SK-N-SH (cell line): ENCODE measurements around the gene SPRY1. TPM values are rescaled to one million over a fixed set of nuclear protein-coding genes. Genes with fewer than 3 reads are reported as not detected.

Experiments used
- CTCF ChIA-PET: fragments of 300-600, 350-600 bp; formaldehyde crosslinking; extraction: SDS; loops from one replicate; lab custom pipeline; 2021; lab: Yijun Ruan, JAX
- POLR2A ChIA-PET: fragments of 350-600 bp; sonication (Branson Sonifier 250); formaldehyde crosslinking; extraction: SDS; loops from one replicate; lab custom pipeline; 2020; ENCODE audit warnings: antibody characterized with exemption, inconsistent platforms; lab: Yijun Ruan, JAX
- DNase-seq: peaks from one replicate; pipeline ENCODE4 v3.0.0; 2012
- H2AFZ ChIP-seq: fragments of 200-600 bp; sonication (generic); 2 replicates; pipeline ENCODE4 v1.8.1; 2016; ENCODE audit warnings: antibody characterized with exemption, mild to moderate bottlenecking, low read depth
- H3F3A ChIP-seq: fragments of 200-600 bp; sonication (generic); replicated peaks from 2 replicates; pipeline ENCODE3; 2016; ENCODE audit warnings: antibody characterized with exemption, mild to moderate bottlenecking; ENCODE audit not compliant: insufficient read depth
- H3K27ac ChIP-seq, 2 experiments: fragments of 200-500 bp in 1 of 2; fragments of 200-600 bp in 1 of 2; sonication (Bioruptor generic) in 1 of 2; sonication (generic), shearing (Covaris generic) in 1 of 2; 2 replicates each; pipeline versions ENCODE4 v1.5.1 to v1.6.1; 2014 to 2016; ENCODE audit warnings: low read depth in 2 of 2, inconsistent platforms in 1 of 2, low read length in 1 of 2, mild to moderate bottlenecking in 1 of 2, mixed read lengths in 1 of 2
- H3K27me3 ChIP-seq: fragments of 200-600 bp; sonication (generic), shearing (Covaris generic); 2 replicates; pipeline ENCODE4 v1.6.1; 2016; ENCODE audit warnings: mixed run types; ENCODE audit not compliant: insufficient read depth
- H3K36me3 ChIP-seq, 2 experiments: fragments of 200-500 bp in 1 of 2; fragments of 200-600 bp in 1 of 2; sonication (Bioruptor generic) in 1 of 2; sonication (generic) in 1 of 2; replicated peaks in 1 of 2; 2 replicates each; pipeline versions ENCODE3 to v1.5.1; 2014 to 2016; ENCODE audit warnings: low read length in 1 of 2, mild to moderate bottlenecking in 1 of 2; ENCODE audit not compliant: insufficient read depth in 2 of 2, control insufficient read depth in 1 of 2
- H3K4me1 ChIP-seq, 2 experiments: fragments of 200-500 bp in 1 of 2; fragments of 200-600 bp in 1 of 2; sonication (Bioruptor generic) in 1 of 2; sonication (generic), shearing (Covaris generic) in 1 of 2; 2 replicates each; pipeline versions ENCODE4 v1.5.1 to v1.6.1; 2014 to 2016; ENCODE audit warnings: low read depth in 1 of 2, low read length in 1 of 2, mixed run types in 1 of 2; ENCODE audit not compliant: insufficient read depth in 2 of 2, control insufficient read depth in 1 of 2
- H3K4me2 ChIP-seq: fragments of 200-600 bp; sonication (generic), shearing (Covaris generic); 2 replicates; pipeline ENCODE4 v1.6.1; 2017; ENCODE audit warnings: mixed run types
- H3K4me3 ChIP-seq, 2 experiments: fragments of 200-500 bp in 1 of 2; fragments of 200-600 bp in 1 of 2; sonication (Bioruptor generic) in 1 of 2; sonication (generic), shearing (Covaris generic) in 1 of 2; 2 replicates each; pipeline versions ENCODE4 v1.5.1 to v1.8.1; 2014 to 2016; ENCODE audit warnings: low read depth in 2 of 2, inconsistent platforms in 1 of 2, low read length in 1 of 2, mild to moderate bottlenecking in 1 of 2, mixed read lengths in 1 of 2, moderate library complexity in 1 of 2
- H3K79me2 ChIP-seq: fragments of 200-600 bp; sonication (generic); 2 replicates; pipeline ENCODE4 v1.8.1; 2017; ENCODE audit warnings: mild to moderate bottlenecking; ENCODE audit not compliant: insufficient read depth
- H3K9ac ChIP-seq: fragments of 200-600 bp; sonication (generic); 2 replicates; pipeline ENCODE4 v1.6.1; 2017; ENCODE audit warnings: mixed run types
- H3K9me2 ChIP-seq: fragments of 200-600 bp; sonication (generic); 2 replicates; pipeline ENCODE4 v1.6.1; 2017; ENCODE audit warnings: mixed run types
- H3K9me3 ChIP-seq: fragments of 200-600 bp; sonication (generic); 2 replicates; pipeline ENCODE4 v1.6.1; 2017; ENCODE audit warnings: mixed run types, mild to moderate bottlenecking, moderate library complexity
- H4K20me1 ChIP-seq: fragments of 200-600 bp; sonication (generic); 2 replicates; pipeline ENCODE4 v1.6.1; 2017; ENCODE audit warnings: mild to moderate bottlenecking, mixed run types; ENCODE audit not compliant: insufficient read depth
- CHD2 ChIP-seq: fragments of 150-350 bp; IDR thresholded peaks from 2 replicates; pipeline ENCODE4 v1.6.1; 2018; ENCODE audit warnings: low read length; ENCODE audit not compliant: partially characterized antibody
- CTCF ChIP-seq: fragments of 200-600 bp; sonication (generic); IDR thresholded peaks from 2 replicates; pipeline ENCODE4 v1.6.1; 2017; ENCODE audit warnings: antibody characterized with exemption, mild to moderate bottlenecking, moderate library complexity
- EP300 ChIP-seq, 2 experiments: IDR thresholded peaks; 2 replicates each; pipeline versions ENCODE4 v1.4.0 to v1.6.1; 2012; ENCODE audit warnings: borderline replicate concordance in 1 of 2, low read depth in 1 of 2, low read length in 1 of 2
- FOXJ3 ChIP-seq: sonication (generic); formaldehyde crosslinking; IDR thresholded peaks from 2 replicates; pipeline ENCODE4 v1.5.1; 2020; ENCODE audit warnings: mild to moderate bottlenecking, missing genetic modification reagents
- GABPA ChIP-seq: IDR thresholded peaks from 2 replicates; pipeline ENCODE4 v1.4.0; 2012; ENCODE audit warnings: low read depth, mild to moderate bottlenecking
- GATA2 ChIP-seq: sonication (generic); formaldehyde crosslinking; IDR thresholded peaks from 2 replicates; pipeline ENCODE4 v1.5.0; 2020; ENCODE audit warnings: mild to moderate bottlenecking, missing genetic modification reagents
- POLR2AphosphoS5 ChIP-seq: IDR thresholded peaks from 2 replicates; pipeline ENCODE4 v1.6.1; 2012; ENCODE audit warnings: low read depth, low read length
- RAD21 ChIP-seq: IDR thresholded peaks from 2 replicates; pipeline ENCODE4 v1.6.1; 2012; ENCODE audit warnings: mild to moderate bottlenecking, low read length
- RFX5 ChIP-seq: IDR thresholded peaks from 2 replicates; pipeline ENCODE4 v1.6.1; 2012; ENCODE audit warnings: mild to moderate bottlenecking, improper control_type of control experiment, low read length
- RXRA ChIP-seq: IDR thresholded peaks from 2 replicates; pipeline ENCODE4 v1.4.0; 2012; ENCODE audit warnings: low read depth, mild to moderate bottlenecking, borderline replicate concordance
- SIN3A ChIP-seq: IDR thresholded peaks from 2 replicates; pipeline ENCODE4 v1.6.1; 2012; ENCODE audit warnings: low read depth, mild to moderate bottlenecking, low read length, moderate library complexity, borderline replicate concordance
- TCF12 ChIP-seq: IDR thresholded peaks from 2 replicates; pipeline ENCODE4 v1.4.0; 2012
- ZBTB33 ChIP-seq: IDR thresholded peaks from 2 replicates; pipeline ENCODE4 v1.4.0; 2012; ENCODE audit warnings: low read depth, borderline replicate concordance
- WGBS: methylation state at CpG from one replicate; pipeline ENCODE4 v1.1.6; 2017; ENCODE audit warnings: low lambda C conversion rate; 5-methylcytosine and 5-hydroxymethylcytosine counted together
- polyA plus RNA-seq, 3 experiments: library from polyadenylated mRNA; depleted of rRNA; stranded (reverse); fragments of >200 nt; gene quantifications; 2 replicates each; pipeline ENCODE4 v1.2.3, GENCODE V29; 2012

Gene SPRY1
- polyA plus RNA-seq, 1 of the 3 experiments (the other 2 are of a cell fraction): 12.4 TPM

- H3K36me3 ChIP-seq: no peaks in the 10 kb centered on the region
- no peaks in the 10 kb centered on the region for H3K79me2 ChIP-seq
- H3K9me3 ChIP-seq: no peaks in the 10 kb centered on the region
- H4K20me1 ChIP-seq: no peaks in the 10 kb centered on the region
- WGBS: 97% methylated on average over 1 of the region's 1 CpG
- H3K27ac ChIP-seq: no peak overlapping the region
- H2AFZ ChIP-seq: no peak overlapping the region
- TF ChIP-seq CTCF (no peak), SIN3A (no peak), EP300 (IDR thresholded peaks at IDR 0.05; ENCODE audit: borderline replicate concordance in 1 of 2, low read depth in 1 of 2, low read length in 1 of 2) (no peak)
- CTCF ChIA-PET: interaction anchor here (0.8 kb wide), 1 partner anchor 280 kb away, joined by 6 read pairs; no protein-coding TSS in a partner anchor
- no peak overlapping the region for H3K9ac ChIP-seq
- no peak overlapping the region for H3K4me3 ChIP-seq
- POLR2A ChIA-PET: no interaction called here
- peaks cover 0 to 11% of the 10 kb centered on the region in 2 experiments; a peak in 1 of 4 replicates for H3K4me1 ChIP-seq
- no peaks in the 10 kb centered on the region for H3K9me2 ChIP-seq
- peaks cover 10% of the 10 kb centered on the region for H3F3A ChIP-seq
- no peaks in the 10 kb centered on the region for H3K27me3 ChIP-seq
- DNase-seq: no peak
- H3K4me2 ChIP-seq: no peak overlapping the region
Measured at GRCh38 chr4:123365412-123365811, 31.2 kb upstream of the SPRY1 start.

GRCh38 chr4:123366144-123366748 is 30.3 kb upstream of the SPRY1 start:
- no peak overlapping the region for H3K4me3 ChIP-seq
- no peaks in the 10 kb centered on the region for H3K36me3 ChIP-seq
- H3K4me2 ChIP-seq: no peak overlapping the region
- H3K9me2 ChIP-seq: no peaks in the 10 kb centered on the region
- no peaks in the 10 kb centered on the region for H3K9me3 ChIP-seq
- no peak overlapping the region for H2AFZ ChIP-seq
- ChIA-PET CTCF (interaction anchor here (0.8 kb wide), 1 partner anchor 280 kb away, joined by 6 read pairs; no protein-coding TSS in a partner anchor), POLR2A (no interaction called here)
- 59% methylated on average over 6 of the region's 6 CpGs for WGBS
- H3F3A ChIP-seq: peaks cover 7% of the 10 kb centered on the region
- H3K4me1 ChIP-seq: peaks cover 0 to 6% of the 10 kb centered on the region in 2 experiments; a peak in 1 of 4 replicates
- no peak overlapping the region for H3K9ac ChIP-seq
- no peak for TF ChIP-seq RFX5
- no peak for TF ChIP-seq RXRA
- no peak for TF ChIP-seq CHD2
- no peak for TF ChIP-seq GATA2 (CRISPR knock-in tag)
- no peak for TF ChIP-seq GABPA
- no peak for TF ChIP-seq POLR2AphosphoS5
- DNase-seq: no peak
- no peaks in the 10 kb centered on the region for H3K27me3 ChIP-seq
- H3K27ac ChIP-seq: no peak overlapping the region
- H4K20me1 ChIP-seq: no peaks in the 10 kb centered on the region
- H3K79me2 ChIP-seq: no peaks in the 10 kb centered on the region

GRCh38 chr4:123378794-123379193 is 17.8 kb upstream of the SPRY1 start:
- Histone ChIP-seq H3K9me3 (no peaks in the 10 kb centered on the region; the same call in 1 of the 2 replicates), H3K4me3 (no peak overlapping the region), H3K27me3 (no peaks in the 10 kb centered on the region), H3K4me2 (no peak overlapping the region), H3K4me1 (no peaks in the 10 kb centered on the region), H2AFZ (peak overlapping the region; percentile 24; the same call in 1 of the 2 replicates), H3F3A (no peaks in the 10 kb centered on the region), H4K20me1 (no peaks in the 10 kb centered on the region), H3K9me2 (no peaks in the 10 kb centered on the region), H3K36me3 (no peaks in the 10 kb centered on the region), H3K9ac (no peak overlapping the region), H3K79me2 (no peaks in the 10 kb centered on the region), H3K27ac (no peak overlapping the region)
- WGBS: 45% methylated on average over 1 of the region's 1 CpG
- ChIA-PET POLR2A (no interaction called here), CTCF (no interaction called here)
- DNase-seq: no peak
- TF ChIP-seq RAD21 (no peak), GABPA (no peak), FOXJ3 (CRISPR knock-in tag) (no peak), CTCF (no peak), TCF12 (no peak), ZBTB33 (no peak)
